ENCODE data around the gene BBC3.
"Not testable (repeated sequence)": the region's sequence is repeated elsewhere in the genome, so short reads cannot be mapped to it uniquely, and the experiment has no call there.

The BBC3 gene

GRCh38 chr19:47258434-47258833, 27.4 kb upstream of the BBC3 start:
- no peak for DNase-seq (ENCODE audit: low read depth, low spot score)

DNA sequence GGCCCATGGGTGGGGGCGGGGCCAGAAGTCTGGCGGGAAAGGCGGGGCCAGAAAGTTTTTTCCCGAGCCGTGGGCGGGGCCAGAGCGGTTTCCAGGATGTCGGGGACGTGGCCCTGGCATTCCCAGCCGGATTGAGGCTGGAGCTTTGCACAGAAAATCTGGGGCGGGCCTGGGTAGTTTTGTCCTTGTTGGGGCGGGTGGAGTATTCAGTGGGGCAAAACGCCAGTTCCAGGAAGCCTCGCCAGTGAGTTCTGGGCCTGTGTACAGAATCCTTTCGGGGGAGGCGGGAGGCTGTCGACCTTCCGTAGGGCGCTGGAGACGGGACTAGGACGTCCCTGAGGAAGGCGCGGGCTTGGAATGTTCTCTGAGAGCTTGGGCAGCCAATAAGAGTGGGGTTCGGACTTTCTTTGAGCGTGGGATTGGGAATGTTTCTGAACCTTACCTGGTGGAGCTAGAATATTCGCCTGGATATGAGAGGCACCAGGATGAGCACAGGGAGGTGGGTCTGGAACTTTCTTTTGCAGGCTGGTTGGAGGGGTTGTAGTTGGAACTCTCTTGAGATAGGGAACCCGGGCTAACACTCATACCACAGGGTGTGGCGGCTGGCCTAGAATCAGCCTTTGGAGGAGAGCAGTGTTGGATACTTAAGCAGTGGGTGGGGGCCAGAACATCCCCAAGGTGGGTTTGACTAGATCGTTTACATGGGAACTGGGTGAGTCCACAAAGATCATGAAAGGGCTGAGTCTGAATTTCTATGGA, 26.6 kb upstream of the BBC3 start:
- DNase-seq (ENCODE audit: low read depth, low spot score) = no peak

DNA sequence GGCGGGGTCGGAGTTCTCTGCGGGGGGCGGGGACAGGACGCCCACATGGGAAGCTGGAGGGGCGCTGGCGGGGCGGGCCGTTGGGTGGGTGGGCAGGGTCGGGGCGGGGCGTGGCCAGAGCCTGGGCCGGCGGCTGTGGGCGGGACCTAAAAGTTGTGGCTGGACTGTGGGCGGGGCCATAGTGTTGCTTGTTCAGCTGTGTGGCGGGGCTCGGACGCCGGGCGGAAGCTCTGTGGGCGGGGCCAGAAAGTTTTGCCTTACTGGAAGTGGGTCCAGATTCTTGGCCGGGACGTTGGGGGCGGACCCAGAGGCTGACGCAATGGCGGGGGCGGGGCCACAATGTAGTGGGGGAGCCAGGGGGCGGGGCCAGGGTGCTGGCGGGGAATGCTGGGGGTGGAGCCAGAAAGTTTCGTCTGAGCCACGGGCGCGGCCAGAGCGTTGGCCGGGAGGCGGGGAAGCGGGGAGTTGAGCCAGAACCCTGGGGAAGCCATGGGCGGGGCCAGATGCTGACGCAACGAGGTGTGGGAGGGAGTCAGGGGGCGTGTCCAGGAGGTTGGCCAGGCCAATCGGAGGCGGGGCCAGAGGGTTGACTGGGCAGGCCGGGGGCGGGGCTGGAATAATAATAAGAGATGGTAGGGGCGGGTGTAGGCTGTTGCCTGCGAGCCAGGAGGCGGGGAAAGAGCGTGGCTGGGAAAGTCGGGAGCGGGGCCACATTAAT, 25.9 kb upstream of the BBC3 start:
- no peak for DNase-seq (ENCODE audit: low read depth, low spot score)

GRCh38 chr19:47255879-47256692, 25.1 kb upstream of the BBC3 start, which contains the start of gene CCDC9:
Gene CCDC9, plus strand, starts transcription at chr19:47256525. Its CDS starts 1,876 bp downstream, at chr19:47258401.
- no peak for DNase-seq (ENCODE audit: low read depth, low spot score)

- DNase-seq (ENCODE audit: low read depth, low spot score) = no peak
Measured at GRCh38 chr19:47253970-47254369, 23.0 kb upstream of the BBC3 start.

DNA sequence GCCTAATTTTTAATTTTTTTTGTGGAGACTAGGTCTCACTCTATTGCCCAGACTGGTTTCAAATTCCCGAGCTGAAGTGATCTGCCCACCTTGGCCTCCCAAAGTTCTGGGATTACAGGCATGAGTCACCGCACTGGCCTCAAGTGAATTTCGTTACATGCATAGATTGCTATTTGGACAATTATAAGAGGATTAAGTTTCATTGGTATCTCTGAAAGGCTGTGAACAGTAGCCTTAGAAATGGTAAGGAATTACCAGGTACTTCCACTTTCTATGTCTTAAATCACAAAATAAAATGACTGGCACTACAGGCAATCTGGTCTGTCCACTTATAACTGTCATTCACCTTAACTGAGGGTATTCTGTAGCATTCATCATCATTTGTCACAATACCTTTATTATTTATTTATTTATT, 22.5 kb upstream of the BBC3 start:
- no peak for DNase-seq (ENCODE audit: low read depth, low spot score)

- not testable (repeated sequence) for DNase-seq (ENCODE audit: low read depth, low spot score)
Measured at GRCh38 chr19:47253016-47253415, 22.0 kb upstream of the BBC3 start.

DNA sequence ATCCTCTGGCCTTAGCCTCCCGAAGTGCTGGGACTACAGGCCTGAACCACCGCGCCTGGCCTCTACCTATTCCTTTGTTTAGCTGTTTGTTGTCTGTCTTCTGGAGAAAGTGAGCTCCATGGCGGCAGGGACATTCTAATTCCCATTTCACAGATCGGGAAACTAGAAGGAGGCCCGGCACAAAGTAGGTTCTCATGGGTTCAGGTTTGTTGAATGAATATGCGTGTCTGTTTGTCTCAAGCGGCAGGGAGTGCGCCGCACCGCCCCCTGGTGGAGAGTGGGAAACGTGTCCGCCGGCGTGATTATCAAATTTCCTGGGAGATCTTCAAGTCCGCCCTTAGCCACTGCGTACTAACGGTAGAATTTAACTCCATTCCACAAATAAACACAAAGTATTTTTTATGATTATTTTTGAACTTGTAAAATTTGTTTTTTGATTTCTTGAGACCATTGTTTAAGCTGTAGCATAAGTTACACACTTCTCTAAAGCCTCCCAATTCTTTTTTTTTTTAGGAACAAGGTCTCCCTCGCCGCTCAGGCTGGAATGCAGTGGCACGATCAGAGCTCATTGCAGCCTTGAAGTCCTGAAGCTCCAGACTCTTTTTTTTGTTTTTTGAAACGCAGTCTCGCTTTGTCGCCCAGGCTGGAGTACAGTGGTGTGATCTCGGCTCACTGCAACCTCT, 16.4 kb upstream of the BBC3 start:
- no peak for DNase-seq (ENCODE audit: low read depth, low spot score)

DNA sequence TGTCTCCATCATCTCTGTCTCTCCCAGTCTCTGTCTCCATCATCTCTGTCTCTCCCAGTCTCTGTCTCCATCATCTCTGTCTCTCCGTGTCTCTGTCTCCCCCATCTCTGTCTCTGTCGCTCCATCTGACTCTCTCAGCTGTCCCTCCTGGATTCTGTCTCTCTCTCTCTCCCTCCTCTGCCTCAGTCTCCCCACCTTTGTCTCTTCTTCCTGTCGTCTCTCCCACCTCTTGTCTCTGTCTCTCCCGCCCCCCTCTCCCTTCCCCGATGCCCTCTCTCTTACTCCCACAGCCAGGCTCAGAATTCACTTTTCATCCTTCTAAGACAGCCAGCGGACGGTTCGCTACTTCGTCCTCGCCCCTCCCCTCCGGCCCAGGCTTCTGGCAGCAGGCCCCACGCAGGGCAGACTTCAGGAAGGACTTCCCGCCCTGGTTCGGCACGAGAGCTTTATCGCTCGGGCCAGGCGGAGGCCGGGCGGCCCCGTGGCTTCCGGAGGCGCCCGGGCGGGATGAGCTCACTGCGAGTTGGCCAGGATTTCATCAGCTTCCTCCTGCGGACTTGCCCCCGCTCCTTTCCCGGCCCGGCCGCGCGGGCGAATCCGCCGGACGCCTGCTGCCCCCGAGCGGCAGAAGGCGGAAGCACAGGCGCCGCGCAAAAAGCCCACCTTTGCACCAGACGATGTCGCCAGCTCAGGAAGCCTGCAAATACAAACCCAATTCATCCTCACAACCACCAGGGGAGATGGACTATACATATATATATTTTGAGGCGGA, 13.0 kb upstream of the BBC3 start:
- no peak for DNase-seq (ENCODE audit: low read depth, low spot score)

- no peak for DNase-seq (ENCODE audit: low read depth, low spot score)
Measured at GRCh38 chr19:47243364-47243775, 12.4 kb upstream of the BBC3 start.

DNA sequence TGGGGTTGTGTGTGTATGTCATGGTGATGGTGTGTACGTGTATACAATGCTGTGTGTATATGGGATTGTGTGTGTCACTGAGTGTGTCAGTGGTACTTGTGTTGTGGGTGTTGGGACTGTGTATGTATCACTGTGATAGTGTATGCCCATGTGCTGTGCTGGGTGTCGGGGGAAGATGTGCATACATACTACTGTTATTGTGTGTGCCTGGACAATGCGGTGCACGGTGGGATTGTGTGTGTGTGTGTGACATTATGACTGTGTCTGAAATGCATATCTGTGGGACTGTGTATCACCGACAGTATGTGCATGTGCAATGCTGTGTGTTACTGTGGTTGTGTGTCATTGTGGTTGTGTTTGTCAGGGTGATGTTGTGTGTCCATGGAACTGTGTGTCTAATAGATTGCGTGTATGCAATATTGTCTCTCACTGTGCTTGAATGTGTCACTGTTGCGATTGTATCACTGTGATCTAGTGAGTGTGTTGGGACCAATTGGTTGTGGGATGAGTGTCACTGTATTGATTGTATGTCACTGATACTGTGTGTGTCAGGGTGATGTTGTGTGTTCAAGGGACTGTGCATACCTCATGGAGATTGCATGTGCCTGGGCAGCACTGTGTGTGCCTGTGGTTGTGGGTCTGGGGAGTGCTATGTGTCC, 11.0 kb upstream of the BBC3 start:
- no peak for DNase-seq (ENCODE audit: low read depth, low spot score)

- DNase-seq (ENCODE audit: low read depth, low spot score) = no peak
Measured at GRCh38 chr19:47240996-47241918, 10.3 kb upstream of the BBC3 start.

- no peak for DNase-seq (ENCODE audit: low read depth, low spot score)
Measured at GRCh38 chr19:47240556-47240955, 9.6 kb upstream of the BBC3 start.

DNA sequence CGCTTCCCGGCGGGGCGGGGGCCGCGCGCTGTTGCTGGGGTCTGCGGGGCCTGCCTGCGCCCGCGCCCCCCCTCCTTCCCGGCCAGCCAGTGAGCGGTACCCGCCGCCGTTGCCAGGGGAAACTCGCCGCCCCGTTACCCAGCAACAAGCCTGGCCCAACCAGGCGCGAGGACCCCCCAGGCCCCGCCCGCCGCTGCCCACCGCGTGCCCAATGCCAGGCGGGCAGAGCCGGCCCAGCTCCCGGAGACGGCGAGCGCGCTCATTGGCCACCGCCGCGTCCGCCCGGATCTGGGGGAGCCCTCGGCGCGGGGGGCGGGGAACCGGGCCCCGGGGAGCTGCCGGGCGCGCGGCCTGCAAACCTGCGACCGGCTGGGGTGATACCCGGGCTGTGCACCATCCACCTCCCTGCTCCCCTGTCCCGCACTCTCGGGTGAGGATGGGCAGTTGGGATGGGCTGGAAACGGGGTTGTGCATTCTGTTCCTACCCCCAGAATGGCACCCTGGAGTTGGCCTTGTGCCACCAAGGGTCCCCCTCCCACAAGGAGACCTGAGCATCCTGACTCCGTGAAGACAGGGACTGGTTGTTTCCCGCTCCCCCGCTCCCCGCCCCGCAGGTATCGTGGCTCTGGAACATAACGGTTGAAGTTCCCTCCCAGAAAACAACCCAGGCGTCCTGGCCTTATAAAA, 8.8 kb upstream of the BBC3 start:
- DNase-seq (ENCODE audit: low read depth, low spot score) = no peak

- DNase-seq (ENCODE audit: low read depth, low spot score) = no peak
Measured at GRCh38 chr19:47239152-47239551, 8.2 kb upstream of the BBC3 start.

DNA sequence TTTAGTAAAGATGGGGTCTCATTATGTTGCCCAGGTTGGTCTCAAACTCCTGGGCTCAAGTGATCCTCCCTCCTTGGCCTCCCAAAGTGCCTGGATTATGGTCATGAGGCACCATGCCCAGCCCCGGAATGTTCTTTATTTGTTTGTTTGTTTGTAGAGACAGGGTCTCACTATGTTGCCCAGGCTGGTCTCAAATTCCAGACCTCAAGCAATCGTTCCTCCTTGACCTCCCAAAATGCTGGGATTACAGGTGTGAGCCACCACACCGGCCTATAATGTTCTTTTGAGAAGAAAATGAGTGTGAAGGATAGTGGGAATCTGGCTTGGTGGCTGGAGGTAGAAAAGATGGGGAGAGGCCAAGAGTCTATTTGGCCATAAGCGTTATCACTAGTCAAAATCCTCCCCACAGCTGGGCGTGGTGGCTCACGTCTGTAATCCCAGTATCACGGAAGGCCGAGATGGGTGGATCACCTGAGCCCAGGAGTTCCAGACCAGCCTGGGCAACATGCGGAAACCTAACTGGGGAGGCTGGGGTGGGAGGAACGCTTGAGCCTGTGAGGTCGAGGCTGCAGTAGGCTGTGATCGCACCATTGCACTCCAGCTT, 5.2 kb upstream of the BBC3 start:
- DNase-seq (ENCODE audit: low read depth, low spot score) = no peak

- no peak for DNase-seq (ENCODE audit: low read depth, low spot score)
Measured at GRCh38 chr19:47232422-47233211, 1.6 kb upstream of the BBC3 start.

All from iPS DF 19.7 (cell line).